Osteoblast (primary cell): Measurements from ENCODE around the gene SPTBN1. TPM values are rescaled to one million over a fixed set of nuclear protein-coding genes. Genes with fewer than 3 reads are reported as not detected.

ENCODE experiments used
- DNase-seq: peaks from one replicate; pipeline ENCODE4 v3.0.0; 2011; ENCODE audit warnings: low spot score, mixed read lengths; ENCODE audit not compliant: insufficient read length; ENCODE audit errors: missing footprints
- H2AFZ ChIP-seq: 2 replicates; pipeline ENCODE4 v1.6.0; 2011; ENCODE audit warnings: mild to moderate bottlenecking, low read length
- H3K27ac ChIP-seq: 2 replicates; pipeline ENCODE4 v1.5.1; 2011; ENCODE audit warnings: mild to moderate bottlenecking, low read depth, low read length, moderate library complexity
- H3K27me3 ChIP-seq: 2 replicates; pipeline ENCODE4 v1.6.0; 2012; ENCODE audit warnings: mild to moderate bottlenecking, control low read depth, inconsistent platforms, low read length, moderate library complexity; ENCODE audit not compliant: insufficient read depth
- H3K36me3 ChIP-seq: 2 replicates; pipeline ENCODE4 v1.5.1; 2011; ENCODE audit warnings: mild to moderate bottlenecking, low read length, control low read depth, moderate library complexity; ENCODE audit not compliant: insufficient read depth
- H3K4me1 ChIP-seq: 2 replicates; pipeline ENCODE4 v1.5.1; 2011; ENCODE audit warnings: mild to moderate bottlenecking, low read length, control low read depth, moderate library complexity; ENCODE audit not compliant: insufficient read depth
- H3K4me2 ChIP-seq: 2 replicates; pipeline ENCODE4 v1.6.0; 2011; ENCODE audit warnings: mild to moderate bottlenecking, low read length; ENCODE audit not compliant: insufficient read depth
- H3K4me3 ChIP-seq: fragments of 200-600 bp; sonication (generic); 3 replicates; pipeline ENCODE4 v1.5.1; 2012; ENCODE audit warnings: mild to moderate bottlenecking, low read length, inconsistent platforms; ENCODE audit not compliant: insufficient read depth
- H3K79me2 ChIP-seq: 2 replicates; pipeline ENCODE4 v1.6.0; 2012; ENCODE audit warnings: mild to moderate bottlenecking, low read length, control low read depth, inconsistent platforms; ENCODE audit not compliant: insufficient read depth
- H3K9me3 ChIP-seq: 2 replicates; pipeline ENCODE4 v1.5.1; 2011; ENCODE audit warnings: low read depth, low read length, control low read depth
- H4K20me1 ChIP-seq: 2 replicates; pipeline ENCODE4 v1.6.0; 2012; ENCODE audit warnings: mild to moderate bottlenecking, low read length, control low read depth; ENCODE audit not compliant: insufficient read depth
- CTCF ChIP-seq: IDR thresholded peaks from 2 replicates; pipeline ENCODE4 v1.5.1; 2011; ENCODE audit warnings: mild to moderate bottlenecking, low read depth, low read length, moderate library complexity; ENCODE audit errors: extremely low read depth
- total RNA-seq: library from RNA; depleted of rRNA; stranded (reverse); fragments of >200 nt; gene quantifications from 2 replicates; pipeline ENCODE4 v1.2.3, GENCODE V29; 2012

Gene SPTBN1
- total RNA-seq, 1 donor = 249 TPM

GRCh38 chr2:54546518-54546917 is 90.4 kb downstream of the SPTBN1 start:
- Histone ChIP-seq H3K36me3 (no peaks in the 10 kb centered on the region), H3K4me2 (no peak overlapping the region), H3K9me3 (no peaks in the 10 kb centered on the region), H3K27ac (no peak overlapping the region), H3K4me3 (no peak overlapping the region), H3K27me3 (no peaks in the 10 kb centered on the region), H3K79me2 (peaks cover 89% of the 10 kb centered on the region), H4K20me1 (peaks cover 36% of the 10 kb centered on the region), H3K4me1 (peaks cover 9% of the 10 kb centered on the region), H2AFZ (no peak overlapping the region)
- TF ChIP-seq CTCF = no peak
- DNase-seq = no peak

GRCh38 chr2:54546923-54547720 is 91.0 kb downstream of the SPTBN1 start:
- H3K4me1 ChIP-seq = peaks cover 9% of the 10 kb centered on the region
- no peaks in the 10 kb centered on the region for H3K27me3 ChIP-seq
- no peak overlapping the region for H3K4me2 ChIP-seq
- H3K4me3 ChIP-seq = no peak overlapping the region
- no peak for TF ChIP-seq CTCF
- no peaks in the 10 kb centered on the region for H3K36me3 ChIP-seq
- H3K9me3 ChIP-seq = no peaks in the 10 kb centered on the region
- H2AFZ ChIP-seq = no peak overlapping the region
- no peak for DNase-seq
- peaks cover 36% of the 10 kb centered on the region for H4K20me1 ChIP-seq
- no peak overlapping the region for H3K27ac ChIP-seq
- peaks cover 89% of the 10 kb centered on the region for H3K79me2 ChIP-seq

- Histone ChIP-seq H3K36me3 (no peaks in the 10 kb centered on the region), H4K20me1 (peaks cover 40% of the 10 kb centered on the region), H2AFZ (no peak overlapping the region), H3K4me3 (no peak overlapping the region), H3K9me3 (no peaks in the 10 kb centered on the region), H3K4me1 (peaks cover 9% of the 10 kb centered on the region), H3K27ac (no peak overlapping the region), H3K27me3 (no peaks in the 10 kb centered on the region), H3K4me2 (no peak overlapping the region), H3K79me2 (peaks cover 83% of the 10 kb centered on the region)
- no peak for TF ChIP-seq CTCF
- no peak for DNase-seq
Observed at GRCh38 chr2:54549430-54549829, 93.3 kb downstream of the SPTBN1 start.

- peaks cover 83% of the 10 kb centered on the region for H3K79me2 ChIP-seq
- TF ChIP-seq CTCF = no peak
- no peaks in the 10 kb centered on the region for H3K27me3 ChIP-seq
- no peaks in the 10 kb centered on the region for H3K9me3 ChIP-seq
- H3K4me2 ChIP-seq = no peak overlapping the region
- H2AFZ ChIP-seq = no peak overlapping the region
- DNase-seq = no peak
- H4K20me1 ChIP-seq = peaks cover 43% of the 10 kb centered on the region
- no peak overlapping the region for H3K27ac ChIP-seq
- peaks cover 9% of the 10 kb centered on the region for H3K4me1 ChIP-seq
- no peaks in the 10 kb centered on the region for H3K36me3 ChIP-seq
- no peak overlapping the region for H3K4me3 ChIP-seq
Observed at GRCh38 chr2:54549917-54550518, 93.9 kb downstream of the SPTBN1 start.
